Measurements from ENCODE around the gene PLEKHO2. TPM values are rescaled to one million over a fixed set of nuclear protein-coding genes. Genes with fewer than 3 reads are reported as not detected.

PLEKHO2 gene
- total and polyA plus RNA-seq, 2 of the 8 experiments (the other 6 are each of a cell fraction or from before 2014, with no cell fraction given): 16.9 to 20.1 TPM

GRCh38 chr15:64905119-64905831, 63.6 kb downstream of the PLEKHO2 start:
- Histone ChIP-seq H4K5ac (ENCODE audit: insufficient read length, low read depth, low read length) (peak overlapping the region; percentile 59), H2BK15ac (ENCODE audit: low read length) (no peak overlapping the region), H3K4me3 (ENCODE audit: extremely low read depth in 1 of 4, insufficient read depth in 2 of 4, low read depth in 3 of 4, low read length in 4 of 4) (peak overlapping the region; percentile 22 to 59 (median 42); a peak in 7 of 8 replicates), H3K27me3 (replicated peaks in 1 of 4; ENCODE audit: control insufficient read depth in 3 of 4, extremely low read depth in 1 of 4, insufficient read depth in 3 of 4, low read length in 3 of 4) (no peaks in the 10 kb centered on the region), H2BK120ac (replicated peaks; ENCODE audit: low read depth, low read length) (peak overlapping the region; percentile 97), H3K56ac (replicated peaks; ENCODE audit: insufficient read length, low read depth, low read length) (peak overlapping the region; percentile 67), H3K9ac (replicated peaks in 1 of 4; ENCODE audit: extremely low read depth in 1 of 4, low read depth in 3 of 4, low read length in 3 of 4) (no peak overlapping the region), H4K91ac (replicated peaks; ENCODE audit: insufficient read length, low read length) (peak overlapping the region; percentile 96), H3K79me2 (ENCODE audit: control insufficient read depth in 1 of 2, insufficient read depth in 2 of 2, low read length in 2 of 2) (no peaks in the 10 kb centered on the region), H2AFZ (ENCODE audit: low read length) (peak overlapping the region; percentile 31; the same call in 1 of the 2 replicates), H3K4me1 (replicated peaks in 1 of 4; ENCODE audit: control insufficient read depth in 3 of 4, insufficient read depth in 4 of 4, low read length in 3 of 4) (peaks cover 0 to 8% (median 3%) of the 10 kb centered on the region in 4 experiments; a peak in 5 of 7 replicates), H3K9me3 (ENCODE audit: insufficient read depth in 2 of 2, low read depth in 1 of 2, low read length in 1 of 2) (peaks cover 23 to 26% of the 10 kb centered on the region in 2 experiments), H3K36me3 (ENCODE audit: control insufficient read depth in 2 of 4, insufficient read depth in 4 of 4, low read length in 3 of 4) (peaks cover 0 to 2% (median 0%) of the 10 kb centered on the region in 4 experiments; a peak in 1 of 8 replicates), H4K8ac (ENCODE audit: extremely low read depth, insufficient read depth, low read length) (no peak overlapping the region), H3K4me2 (ENCODE audit: insufficient read depth in 1 of 2, low read depth in 2 of 2, low read length in 2 of 2) (peak overlapping the region; percentile 46 to 83), H2BK5ac (ENCODE audit: low read depth, low read length) (peak overlapping the region; percentile 64; the same call in 1 of the 2 replicates), H3K79me1 (ENCODE audit: low read depth, low read length) (no peaks in the 10 kb centered on the region), H2BK12ac (ENCODE audit: low read depth, low read length) (0 out of 2 replicates have a peak overlapping the region, but pooled peaks have one; percentile 46), H3K4ac (replicated peaks; ENCODE audit: insufficient read length, low read depth, low read length) (peak overlapping the region; percentile 82), H3K18ac (ENCODE audit: extremely low read depth, low read length) (peak overlapping the region; percentile 72; the same call in 1 of the 2 replicates), H3K27ac (ENCODE audit: low read depth, low read length) (peak overlapping the region; percentile 48; the same call in 1 of the 2 replicates), H4K20me1 (replicated peaks in 1 of 2; ENCODE audit: control insufficient read depth in 1 of 2, insufficient read depth in 2 of 2, low read length in 2 of 2) (no peaks in the 10 kb centered on the region), H3K23ac (ENCODE audit: insufficient read length) (no peak overlapping the region), H3K23me2 (ENCODE audit: low read depth, low read length) (no peaks in the 10 kb centered on the region), H3K14ac (ENCODE audit: insufficient read length) (no peak overlapping the region), H2BK20ac (ENCODE audit: low read length) (peak overlapping the region; percentile 72; the same call in 1 of the 2 replicates), H2AK5ac (ENCODE audit: low read depth, low read length) (no peak overlapping the region)
- 14% methylated on average over 29 of the region's 30 CpGs; no CpG with 5 or more reads in 1 of the 2 experiments for WGBS, 2 experiments (ENCODE audit: extremely low coverage in 1 of 2, insufficient coverage in 1 of 2, insufficient read length in 1 of 2, insufficient replicate concordance in 2 of 2, low coverage in 1 of 2, low lambda C conversion rate in 2 of 2, missing lambda C conversion rate in 1 of 2)
- FAIRE-seq: peak; percentile 48
- ChIA-PET POLR2A (ENCODE audit: partially characterized antibody) (interaction anchor here (0.7 to 3.0 kb wide), 9 partner anchors 10 to 199 kb away, joined by 3 to 16 read pairs (median 5); partner anchors contain the start of gene PIF1), CTCF (ENCODE audit: partially characterized antibody) (interaction anchor here (0.6 to 3.1 kb wide), 20 partner anchors 10 to 347 kb away, joined by 3 to 22 read pairs (median 4); no protein-coding TSS in a partner anchor)
- DNase-seq (ENCODE audit: low read depth in 1 of 2, low spot score in 2 of 2): peak; percentile 93 to 96
- no peak for TF ChIP-seq CHD2 (IDR thresholded peaks at IDR 0.05; ENCODE audit: low read length)
- TF ChIP-seq POLR2AphosphoS5 (IDR thresholded peaks at IDR 0.05; ENCODE audit: low read depth, low read length): 0 out of 2 replicates have a peak, but pooled peaks have one; percentile 20
- TF ChIP-seq SRF (IDR thresholded peaks at IDR 0.05; ENCODE audit: low read depth, low read length): no peak
- no peak for TF ChIP-seq KDM5A (IDR thresholded peaks at IDR 0.05; ENCODE audit: low read length)
- TF ChIP-seq SAP30 (IDR thresholded peaks at IDR 0.05; ENCODE audit: insufficient read depth, insufficient replicate concordance, low read length): no peak

Data from H1 (cell line).